ENCODE data around the gene MYO7B.

GRCh38 chr2:127638361-127639110 lies 103.1 kb downstream of the MYO7B start:
- no peak for TF ChIP-seq CTCF (IDR thresholded peaks at IDR 0.05; ENCODE audit: low read depth, low read length)
- TF ChIP-seq EZH2phosphoT487 (IDR thresholded peaks at IDR 0.05; ENCODE audit: low read depth) = no peak

Measured in OCI-LY3 (cell line).